GM18508 (cell line): Measurements from ENCODE around the gene GARIN1A.
"Not testable (repeated sequence)": the region's sequence is repeated elsewhere in the genome, so short reads cannot be mapped to it uniquely, and the experiment has no call there.

Experiments
- ATAC-seq: cut with Tn5 transposase; IDR thresholded peaks from one replicate; pipeline ENCODE4 v1.9.1; 2021; ENCODE audit warnings: moderate number of reproducible peaks; ENCODE audit not compliant: insufficient read depth, unreplicated experiment

GARIN1A gene

DNA sequence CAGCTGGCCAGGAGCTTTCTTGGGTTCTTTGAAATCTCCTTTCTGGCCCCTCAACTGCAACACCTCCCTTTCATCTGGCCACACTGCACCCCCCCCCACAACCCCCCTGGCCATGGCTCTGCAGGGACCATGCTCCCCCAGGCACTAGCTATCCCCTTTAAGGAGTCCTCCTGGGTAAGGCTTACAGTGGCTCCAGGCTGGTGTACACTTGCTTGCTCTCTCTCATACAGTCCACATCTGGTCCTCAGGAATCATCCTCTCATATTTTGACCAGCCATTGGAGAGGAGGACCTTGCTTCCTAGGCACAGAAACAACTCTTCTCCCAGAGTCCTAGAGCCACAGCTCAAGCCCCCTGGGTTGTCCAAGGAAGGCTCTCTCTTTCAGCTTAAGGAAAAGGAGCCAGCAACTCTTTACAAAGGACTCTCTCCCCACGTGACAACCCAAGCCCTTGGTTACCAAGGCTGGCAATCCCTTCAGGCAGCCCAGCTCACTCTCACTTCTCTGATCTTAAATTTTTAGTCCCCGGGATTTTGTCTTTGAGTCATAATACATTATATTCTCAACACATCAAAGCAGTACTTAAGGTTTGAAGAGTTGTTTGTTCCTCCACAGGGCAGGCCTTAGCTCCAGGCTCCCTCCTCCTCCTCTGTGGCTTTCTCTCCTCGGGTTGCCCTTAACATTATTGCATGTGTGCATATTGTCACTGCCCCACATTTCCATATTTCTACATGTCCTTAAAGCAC lies 9.9 kb downstream of the GARIN1A start:
- no peak for ATAC-seq

DNA sequence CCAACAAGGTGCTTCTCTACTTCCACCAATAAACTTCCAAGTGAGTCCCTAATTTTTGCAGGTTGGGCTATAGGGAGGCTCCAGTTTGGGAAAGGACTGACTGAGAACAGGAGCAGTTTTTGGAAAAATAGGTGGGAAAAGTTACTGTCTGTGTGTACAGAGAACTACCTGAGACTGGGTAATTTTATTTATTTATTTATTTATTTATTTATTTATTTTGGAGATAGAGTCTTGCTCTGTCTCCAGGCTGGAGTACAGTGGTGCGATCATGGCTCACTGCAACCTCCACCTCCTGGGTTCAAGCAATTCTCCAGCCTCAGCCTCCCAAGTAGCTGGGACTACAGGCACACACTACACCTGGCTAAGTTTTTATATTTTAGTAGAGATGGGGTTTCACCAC lies 11.2 kb downstream of the GARIN1A start:
- ATAC-seq, result not testable (repeated sequence)

DNA sequence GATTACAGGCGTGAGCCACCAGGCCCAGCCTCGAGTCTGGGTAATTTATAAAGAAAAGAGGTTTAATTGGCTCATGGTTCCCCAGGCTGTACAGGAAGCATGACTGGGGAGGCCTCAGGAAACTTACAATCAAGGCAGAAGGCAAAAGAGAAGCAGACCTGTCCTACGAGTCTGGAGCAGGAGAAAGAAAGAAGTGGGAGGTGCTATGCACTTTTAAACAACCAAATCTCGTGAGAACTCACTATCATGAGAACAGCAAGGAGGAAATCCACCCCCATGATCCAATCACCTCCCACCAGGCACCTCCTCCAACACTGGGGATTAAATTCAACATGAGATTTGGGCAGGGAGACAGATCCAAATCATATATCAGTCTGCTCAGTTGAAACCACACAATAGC lies 11.6 kb downstream of the GARIN1A start:
- not testable (repeated sequence) for ATAC-seq

DNA sequence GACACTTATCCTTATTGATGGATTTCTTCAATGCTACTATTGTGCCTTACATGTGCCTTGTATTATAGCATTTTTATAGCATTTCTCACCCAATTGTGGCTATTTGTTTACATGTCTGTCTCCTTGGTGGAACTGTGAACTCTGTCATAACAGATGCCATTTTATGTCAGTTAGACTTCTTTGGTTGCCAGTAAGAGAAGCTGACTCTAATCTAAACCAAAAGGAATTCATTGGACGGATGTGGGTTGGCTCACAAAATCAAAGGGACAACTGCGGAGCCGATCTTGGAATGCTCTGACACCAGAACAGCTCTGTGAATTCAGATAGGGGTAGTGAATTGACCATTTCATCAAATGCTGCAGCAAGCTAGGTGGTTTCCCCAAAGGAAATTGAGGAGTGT lies 15.0 kb downstream of the GARIN1A start:
- no peak for ATAC-seq

DNA sequence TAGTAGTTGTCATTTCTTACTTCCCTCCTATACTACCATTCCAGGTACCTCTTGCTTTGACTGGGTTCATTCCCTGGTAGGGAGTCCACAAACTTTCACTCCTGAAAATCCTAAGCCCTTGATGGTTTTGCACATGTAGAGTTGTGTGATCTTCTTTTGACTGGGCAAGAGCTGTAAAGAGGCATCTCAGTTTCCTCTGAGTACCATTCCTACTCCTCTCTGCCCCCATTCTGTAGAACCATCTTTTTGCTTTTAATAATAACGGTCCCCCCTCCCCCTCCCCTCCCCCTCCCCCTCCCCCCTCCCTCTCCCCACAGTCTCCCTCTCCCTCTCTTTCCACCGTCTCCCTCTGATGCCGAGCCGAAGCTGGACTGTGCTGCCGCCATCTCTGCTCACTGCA lies 16.4 kb downstream of the GARIN1A start:
- ATAC-seq, result no peak

DNA sequence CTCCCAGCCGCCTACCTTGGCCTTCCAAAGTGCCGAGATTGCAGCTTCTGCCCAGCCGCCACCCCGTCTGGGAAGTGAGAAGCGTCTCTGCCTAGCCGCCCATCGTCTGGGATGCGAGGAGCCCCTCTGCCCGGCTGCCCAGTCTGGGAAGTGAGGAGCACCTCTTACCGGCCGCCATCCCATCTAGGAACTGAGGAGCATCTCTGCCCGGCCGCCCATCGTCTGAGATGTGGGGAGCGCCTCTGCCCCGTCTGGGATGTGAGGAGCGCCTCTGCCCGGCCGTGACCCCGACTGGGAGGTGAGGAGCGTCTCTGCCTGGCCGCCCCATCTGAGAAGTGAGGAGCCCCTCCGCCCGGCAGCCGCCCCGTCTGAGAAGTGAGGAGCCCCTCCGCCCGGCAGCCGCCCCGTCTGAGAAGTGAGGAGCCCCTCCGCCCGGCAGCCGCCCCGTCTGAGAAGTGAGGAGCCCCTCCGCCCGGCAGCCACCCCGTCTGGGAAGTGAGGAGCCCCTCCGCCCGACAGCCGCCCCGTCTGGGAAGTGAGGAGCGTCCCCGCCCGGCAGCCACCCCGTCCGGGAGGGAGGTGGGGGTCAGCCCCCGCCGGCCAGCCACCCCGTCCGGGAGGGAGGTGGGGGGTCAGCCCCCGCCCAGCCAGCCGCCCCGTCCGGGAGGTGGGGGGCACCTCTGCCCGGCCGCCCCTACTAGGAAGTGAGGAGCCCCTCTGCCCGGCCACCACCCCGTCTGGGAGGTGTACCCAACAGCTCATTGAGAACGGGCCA lies 17.3 kb downstream of the GARIN1A start:
- ATAC-seq, result not testable (repeated sequence)

DNA sequence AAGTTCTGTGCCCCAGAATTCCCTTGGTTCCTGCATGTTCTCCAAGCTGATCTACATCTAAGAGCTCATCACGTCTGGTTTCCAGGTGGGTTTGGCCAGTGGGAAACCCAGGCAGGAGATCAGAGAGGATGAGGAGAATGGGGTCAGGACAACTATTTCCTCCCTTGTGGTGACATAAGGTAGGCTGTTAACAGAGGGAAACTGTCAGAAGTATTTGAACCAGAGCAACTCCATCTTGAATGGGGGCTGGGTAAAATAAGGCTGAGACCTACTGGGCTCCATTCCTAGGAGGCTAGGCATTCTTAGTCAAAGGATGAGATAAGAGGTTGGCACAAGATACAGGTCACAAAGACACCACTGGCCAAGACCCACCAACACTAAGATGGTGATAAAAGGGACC lies 19.1 kb downstream of the GARIN1A start:
- ATAC-seq, result no peak

DNA sequence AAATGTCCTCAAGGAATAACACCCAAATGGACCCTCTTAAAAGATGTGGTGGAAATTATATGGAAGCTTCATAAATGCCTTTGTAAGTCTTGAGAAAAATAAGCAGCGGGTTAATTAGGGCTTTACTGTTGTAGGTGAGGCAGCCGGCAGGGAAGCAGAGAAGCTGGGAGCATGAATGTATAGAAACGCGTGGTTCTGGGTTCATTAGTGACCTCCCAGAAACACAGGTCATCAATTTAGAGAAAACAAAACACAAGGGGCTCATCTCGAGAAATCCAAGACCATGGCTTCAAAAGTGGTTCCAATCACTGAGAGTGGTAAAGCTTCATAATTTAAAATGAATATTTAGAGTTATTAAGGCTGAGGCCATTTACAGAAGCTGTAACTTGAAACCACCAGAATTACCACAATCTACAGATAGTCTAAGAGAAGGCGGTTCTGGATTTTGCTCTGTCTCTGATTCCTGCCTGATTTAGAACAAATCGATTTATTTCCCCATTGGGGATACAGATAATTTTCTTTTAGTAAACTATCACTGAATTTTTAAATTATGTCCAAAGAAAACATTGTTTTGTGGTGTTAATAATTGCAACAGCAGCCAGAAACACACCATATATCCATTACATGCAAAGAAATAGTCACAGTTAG lies 20.7 kb downstream of the GARIN1A start:
- no peak for ATAC-seq

DNA sequence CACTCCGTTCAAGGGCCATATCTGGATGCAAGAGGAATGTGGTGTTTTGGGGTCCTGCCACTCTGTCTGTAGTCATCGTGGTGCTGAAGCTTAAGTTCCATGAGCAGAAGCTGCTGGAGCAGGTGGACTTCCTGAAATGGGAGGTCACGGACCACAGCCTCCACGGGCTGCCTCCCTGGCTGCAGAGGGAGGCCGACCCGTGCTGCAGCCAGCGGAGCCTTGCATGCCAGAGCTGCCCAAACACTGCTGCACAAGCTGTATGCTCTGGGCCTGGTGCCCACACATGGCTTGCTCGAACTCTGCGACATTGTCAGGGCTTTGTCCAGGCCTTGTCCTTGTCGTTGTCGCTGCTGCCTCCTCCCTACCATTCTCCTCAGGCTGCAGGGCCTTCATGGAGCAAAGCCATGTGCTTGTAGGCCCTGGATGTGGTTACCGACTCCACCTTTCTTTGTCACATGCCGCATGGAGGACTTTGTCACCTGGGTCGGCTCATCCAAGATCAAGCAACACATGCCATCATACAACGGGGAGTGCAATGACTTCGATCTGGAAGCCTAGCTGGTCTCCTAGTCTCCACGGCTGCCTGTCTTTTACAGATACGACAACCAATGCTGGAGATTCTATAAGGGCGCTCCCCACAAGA lies 21.4 kb downstream of the GARIN1A start:
- no peak for ATAC-seq

DNA sequence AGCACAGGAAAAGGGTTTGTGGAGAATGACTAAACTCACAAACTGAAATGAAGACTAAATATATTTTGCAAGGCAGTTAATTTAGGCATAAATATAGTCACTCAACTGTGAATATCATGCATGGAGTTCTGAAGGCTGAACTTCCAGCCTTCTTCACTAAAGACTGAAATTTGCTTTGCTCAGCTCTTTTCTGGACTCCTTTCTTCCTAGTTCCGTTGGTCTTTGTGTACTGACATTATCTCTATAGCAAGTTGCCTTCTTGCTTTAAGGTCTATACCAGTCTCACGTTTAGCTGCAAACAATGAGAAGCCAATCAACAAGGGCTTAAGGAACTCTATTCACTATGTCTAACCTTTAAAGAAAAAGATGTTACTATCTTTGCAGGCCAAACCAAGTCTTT lies 22.6 kb downstream of the GARIN1A start:
- ATAC-seq, result no peak

DNA sequence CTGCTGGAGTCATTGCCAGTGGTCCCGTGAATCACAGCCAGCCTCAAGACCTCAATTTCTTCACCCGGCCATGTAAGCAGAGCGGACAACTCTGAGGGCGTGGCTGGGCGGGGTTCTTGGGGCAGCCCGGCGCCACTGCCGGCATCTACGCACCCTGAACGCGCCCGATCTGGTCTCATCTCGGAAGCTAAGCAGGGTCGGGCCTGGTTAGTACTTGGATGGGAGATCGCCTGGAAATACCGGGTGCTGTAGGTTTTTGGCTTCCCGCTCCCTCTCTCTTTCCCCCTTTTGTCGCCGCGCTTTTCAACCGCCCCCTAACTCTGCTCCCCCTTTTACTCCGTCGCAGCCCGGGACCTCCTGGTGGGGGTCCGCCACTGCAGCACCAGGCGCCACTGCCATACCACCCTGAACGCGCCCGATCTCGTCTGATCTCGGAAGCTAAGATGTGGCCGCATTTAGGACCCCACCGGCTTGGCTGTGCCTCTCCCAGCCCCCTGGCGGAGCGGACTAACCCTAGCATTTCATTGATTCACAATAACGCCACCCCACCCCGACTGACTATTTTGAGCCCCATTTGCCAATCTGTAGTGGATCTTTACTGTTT lies 25.3 kb downstream of the GARIN1A start:
- no peak for ATAC-seq

DNA sequence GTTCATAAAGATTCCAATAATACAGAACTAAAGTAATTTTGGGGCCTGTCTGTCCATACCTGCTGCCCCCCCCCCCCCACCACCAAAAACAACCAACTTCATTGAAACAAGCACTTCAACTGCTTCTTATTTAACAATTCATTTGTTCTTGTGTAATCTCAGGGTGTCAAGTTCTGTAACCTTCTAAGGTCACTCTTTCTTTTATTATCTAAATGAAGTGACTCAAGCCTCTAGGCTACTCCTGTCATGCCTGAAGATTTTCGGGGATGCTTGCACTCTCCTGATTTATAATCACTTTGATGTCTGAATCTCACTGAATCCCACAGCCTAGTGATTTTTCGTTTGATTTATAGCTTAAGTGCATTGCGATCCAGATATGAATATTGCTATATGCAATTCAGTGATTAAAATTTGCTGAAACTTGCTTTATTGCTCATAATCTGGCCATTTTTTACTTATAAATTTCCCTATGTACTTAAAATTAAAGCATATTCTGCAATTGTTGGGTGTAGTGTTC lies 27.2 kb downstream of the GARIN1A start:
- no peak for ATAC-seq

DNA sequence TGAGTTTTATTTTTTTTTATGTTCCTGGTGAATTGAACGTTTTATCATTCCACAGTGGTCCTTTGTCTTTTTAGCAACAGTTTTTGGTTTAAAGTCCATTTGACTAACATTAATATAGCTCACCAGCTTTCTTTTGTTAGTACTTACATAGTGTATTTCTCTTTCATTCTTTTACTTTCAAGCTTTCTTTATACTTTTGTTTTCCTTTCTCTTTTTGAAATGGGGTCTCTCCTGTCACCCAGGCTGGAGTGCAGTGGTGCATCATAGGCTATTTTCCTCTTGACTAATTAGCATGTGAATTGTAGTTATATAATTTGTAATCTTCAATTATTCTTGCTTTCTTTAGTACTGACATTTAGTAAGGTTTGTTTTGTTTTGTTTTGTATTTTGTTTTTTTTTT lies 27.8 kb downstream of the GARIN1A start:
- ATAC-seq, result no peak

DNA sequence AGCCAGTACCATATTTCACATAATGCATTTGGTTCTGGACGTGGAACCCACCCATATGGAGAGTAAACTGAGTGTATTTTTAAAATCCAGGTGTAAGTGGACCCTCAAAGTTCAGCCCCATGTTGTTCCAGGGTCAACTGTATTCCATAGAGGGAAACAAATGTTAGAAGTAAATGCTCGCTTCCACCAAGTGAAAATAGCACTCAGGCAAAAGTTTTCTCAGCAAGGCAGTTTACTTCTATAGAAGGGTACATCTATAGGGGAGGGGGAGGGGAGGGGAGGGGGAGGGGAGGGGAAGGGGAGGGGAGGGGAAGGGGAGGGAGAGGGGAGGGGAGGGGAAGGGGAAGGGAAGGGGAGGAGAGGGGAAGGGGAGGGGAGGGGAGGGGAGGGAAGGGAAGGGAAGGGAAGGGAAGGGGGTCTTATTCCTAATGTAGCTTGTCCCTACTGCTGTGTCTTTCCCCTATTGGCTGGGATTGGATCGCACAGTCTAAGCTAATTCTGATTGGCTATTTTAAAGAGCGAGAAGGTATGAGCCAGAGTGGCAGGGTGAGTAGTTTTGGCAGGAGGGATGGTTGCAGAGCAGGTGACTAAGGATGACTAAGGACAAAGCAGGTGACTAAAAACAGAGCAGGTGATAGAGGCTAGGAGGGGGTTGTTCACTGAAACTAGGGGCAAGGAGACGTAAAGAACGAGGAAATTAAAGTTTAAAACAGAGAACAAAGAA lies 29.1 kb downstream of the GARIN1A start:
- no peak for ATAC-seq

DNA sequence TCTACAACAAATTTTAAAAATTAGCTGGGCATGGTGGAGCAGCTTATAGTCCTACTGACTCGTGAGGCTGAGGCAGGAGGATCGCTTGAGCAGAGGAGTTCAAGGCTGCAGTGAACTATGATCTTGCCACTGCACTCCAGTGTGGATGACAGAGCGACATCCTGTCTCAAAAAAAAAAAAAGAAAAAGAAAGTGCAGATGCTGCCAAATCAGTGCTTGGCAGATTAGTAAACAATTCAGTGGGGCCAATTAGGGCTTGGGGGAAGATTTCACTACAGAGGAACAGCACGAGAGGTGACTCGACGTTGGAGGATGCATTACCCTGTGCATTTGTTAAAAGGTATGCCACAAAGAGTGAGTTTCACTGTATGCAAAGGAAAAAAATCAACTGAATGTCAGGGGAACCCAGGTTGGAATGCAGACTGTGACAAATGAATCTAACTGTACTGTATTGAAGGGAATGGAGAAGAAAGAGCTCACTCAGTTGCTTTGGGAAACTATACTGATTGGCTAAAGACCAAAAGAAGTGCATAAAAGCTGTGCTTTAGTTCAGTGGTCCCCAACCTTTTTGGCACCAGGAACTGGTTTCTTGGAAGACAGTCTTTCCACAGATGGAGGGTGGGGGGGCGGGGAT lies 31.6 kb downstream of the GARIN1A start:
- no peak for ATAC-seq

DNA sequence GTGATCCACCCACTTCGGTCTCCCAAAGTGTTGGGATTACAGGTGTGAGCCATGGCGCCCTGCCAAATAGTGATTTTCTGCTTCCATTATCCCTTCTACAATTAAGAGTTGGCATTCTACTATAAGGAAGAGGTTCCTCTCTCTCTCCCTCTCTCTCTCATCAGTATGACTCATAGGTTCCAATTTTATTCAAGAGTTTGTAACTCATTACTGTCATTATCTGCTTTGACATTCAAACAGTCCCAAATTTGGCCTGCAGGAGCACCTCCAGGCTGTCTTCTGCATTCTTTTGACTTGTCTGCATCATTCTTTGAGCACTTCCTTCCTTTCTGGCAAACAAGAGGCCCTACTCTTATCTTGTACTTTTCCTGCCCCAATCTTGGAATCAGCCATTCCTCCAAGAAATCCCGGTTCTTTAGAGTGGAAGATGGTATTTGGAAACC lies 33.8 kb downstream of the GARIN1A start:
- no peak for ATAC-seq

DNA sequence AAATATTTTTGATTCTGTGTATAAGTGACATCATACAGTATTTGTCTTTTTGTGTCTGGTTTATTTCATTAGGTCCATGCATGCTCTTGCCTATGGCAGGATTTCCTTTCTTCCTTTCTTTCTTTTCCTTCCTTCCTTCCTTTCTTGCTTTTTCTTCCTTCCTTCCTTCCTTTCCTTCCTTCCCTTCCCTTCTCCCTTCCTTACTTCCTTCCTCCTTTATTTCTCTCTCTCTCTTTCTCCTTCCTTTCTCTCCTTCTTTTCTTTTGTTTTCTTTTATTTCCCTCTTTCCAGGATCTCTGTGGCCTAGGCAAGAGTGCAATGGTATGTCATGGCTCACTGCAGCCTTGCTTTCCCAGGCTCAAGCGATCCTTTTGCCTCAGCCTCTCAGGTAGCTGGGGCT lies 35.7 kb downstream of the GARIN1A start:
- no peak for ATAC-seq

DNA sequence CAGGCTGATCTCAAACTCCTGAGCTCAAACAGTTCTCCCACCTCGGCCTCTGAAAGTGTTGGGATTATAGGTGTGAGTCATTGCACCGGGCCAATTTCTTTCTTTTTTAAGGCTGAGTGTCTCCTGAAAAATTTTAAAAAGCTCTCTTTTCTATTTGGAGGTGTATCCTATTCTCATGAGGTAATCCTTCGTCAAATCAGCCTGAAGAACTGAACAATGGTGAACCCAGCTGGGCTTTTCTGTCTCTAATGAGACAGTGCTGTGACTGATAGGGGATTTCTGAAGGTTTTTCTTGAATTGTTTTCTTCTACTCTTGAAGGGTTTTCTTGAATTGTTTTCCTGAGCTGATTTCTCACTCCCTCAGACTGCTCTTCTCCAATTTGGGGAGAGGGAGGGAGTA lies 36.1 kb downstream of the GARIN1A start:
- ATAC-seq, result no peak

DNA sequence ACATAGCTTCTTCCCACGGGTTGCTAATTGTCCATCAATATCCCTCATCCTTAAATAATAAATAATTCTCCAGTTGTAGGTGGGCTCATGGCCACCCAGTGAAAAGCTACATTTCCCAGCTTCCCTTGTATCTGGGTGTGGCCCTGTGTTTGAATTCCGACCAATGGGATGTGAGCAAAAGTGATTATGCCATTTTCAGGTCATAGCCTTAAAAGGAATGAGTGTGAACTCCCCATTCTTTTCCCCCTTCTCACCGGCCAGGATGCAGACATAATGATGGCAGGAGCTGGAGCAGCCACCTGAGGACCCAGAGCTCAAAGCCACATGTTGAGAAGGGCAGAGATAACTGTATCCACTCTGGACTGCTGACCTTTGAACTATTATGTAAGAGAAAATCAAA lies 36.7 kb downstream of the GARIN1A start:
- no peak for ATAC-seq
